ENCODE results near the gene APRT.
A peak's percentile ranks its signal among the peaks of the same experiment; 100 is the strongest.

APRT gene

GRCh38 chr16:88841521-88842307 lies 30.0 kb upstream of the APRT start:
- no peak for DNase-seq (ENCODE audit: low read depth in 1 of 2, low spot score in 1 of 2)
- Histone ChIP-seq H3K27me3 (ENCODE audit: insufficient read depth, poor library complexity, severe bottlenecking) (no peaks in the 10 kb centered on the region), H3K27ac (replicated peaks) (peak overlapping the region; percentile 97), H3K4me3 (replicated peaks; ENCODE audit: insufficient read depth, low read length) (no peak overlapping the region)
- no peak for TF ChIP-seq POLR2AphosphoS5 (IDR thresholded peaks at IDR 0.05; ENCODE audit: low read depth)
- TF ChIP-seq SPI1 (IDR thresholded peaks at IDR 0.05; ENCODE audit: borderline replicate concordance, low read depth): no peak
- no peak for TF ChIP-seq REST (IDR thresholded peaks at IDR 0.05; ENCODE audit: insufficient replicate concordance, low read depth)
- no peak for TF ChIP-seq GABPA (IDR thresholded peaks at IDR 0.05; ENCODE audit: low read depth)
- TF ChIP-seq CTCF (IDR thresholded peaks at IDR 0.05; ENCODE audit: insufficient read depth, low read length): no peak

- Histone ChIP-seq H3K27me3 (ENCODE audit: insufficient read depth, poor library complexity, severe bottlenecking) (no peaks in the 10 kb centered on the region), H3K4me3 (replicated peaks; ENCODE audit: insufficient read depth, low read length) (no peak overlapping the region; the same call in 1 of the 2 replicates), H3K27ac (replicated peaks) (peak overlapping the region; percentile 97)
- peak; percentile 14 to 26 for DNase-seq (ENCODE audit: low read depth in 1 of 2, low spot score in 1 of 2)
- no peak for TF ChIP-seq GABPA (IDR thresholded peaks at IDR 0.05; ENCODE audit: low read depth)
- no peak for TF ChIP-seq SPI1 (IDR thresholded peaks at IDR 0.05; ENCODE audit: borderline replicate concordance, low read depth)
- TF ChIP-seq REST (IDR thresholded peaks at IDR 0.05; ENCODE audit: insufficient replicate concordance, low read depth): no peak
- TF ChIP-seq CTCF (IDR thresholded peaks at IDR 0.05; ENCODE audit: insufficient read depth, low read length): no peak
- no peak; the same call in 1 of the 2 replicates for TF ChIP-seq POLR2AphosphoS5 (IDR thresholded peaks at IDR 0.05; ENCODE audit: low read depth)
Measured at GRCh38 chr16:88840600-88841215, 29.0 kb upstream of the APRT start.

- peak overlapping the region; percentile 97 for H3K27ac ChIP-seq (replicated peaks)
- no peaks in the 10 kb centered on the region for H3K27me3 ChIP-seq (ENCODE audit: insufficient read depth, poor library complexity, severe bottlenecking)
- H3K4me3 ChIP-seq (replicated peaks; ENCODE audit: insufficient read depth, low read length): peak overlapping the region; percentile 1; the same call in 1 of the 2 replicates
- DNase-seq (ENCODE audit: low read depth in 1 of 2, low spot score in 1 of 2): peak; percentile 47 to 89
- TF ChIP-seq REST (IDR thresholded peaks at IDR 0.05; ENCODE audit: insufficient replicate concordance, low read depth) (no peak), POLR2AphosphoS5 (IDR thresholded peaks at IDR 0.05; ENCODE audit: low read depth) (peak; percentile 82), SPI1 (IDR thresholded peaks at IDR 0.05; ENCODE audit: borderline replicate concordance, low read depth) (no peak), GABPA (IDR thresholded peaks at IDR 0.05; ENCODE audit: low read depth) (no peak), CTCF (IDR thresholded peaks at IDR 0.05; ENCODE audit: insufficient read depth, low read length) (no peak)
Measured at GRCh38 chr16:88839745-88840599, 28.2 kb upstream of the APRT start.
